GM18909 (cell line): ENCODE data around the gene IRX2.

Experiments
- ATAC-seq: cut with Tn5 transposase; IDR thresholded peaks from one replicate; pipeline ENCODE4 v1.9.1; 2021; ENCODE audit warnings: mild to moderate bottlenecking; ENCODE audit not compliant: unreplicated experiment, poor library complexity

IRX2 gene

GRCh38 chr5:2756211-2757152 lies 5.0 kb upstream of the IRX2 start:
- ATAC-seq = no peak

- no peak for ATAC-seq
Observed at GRCh38 chr5:2755681-2756171, 4.2 kb upstream of the IRX2 start.

GRCh38 chr5:2755076-2755680 lies 3.7 kb upstream of the IRX2 start:
- no peak for ATAC-seq

- no peak for ATAC-seq
Observed at GRCh38 chr5:2754581-2755075, 3.2 kb upstream of the IRX2 start.

GRCh38 chr5:2753452-2754420 lies 2.3 kb upstream of the IRX2 start:
- ATAC-seq = no peak

GRCh38 chr5:2752821-2753439 lies 1.5 kb upstream of the IRX2 start:
- ATAC-seq = no peak

GRCh38 chr5:2752059-2752820 lies 763 bp upstream of the IRX2 start:
- ATAC-seq = no peak

- no peak for ATAC-seq
Observed at GRCh38 chr5:2750758-2751464, 566 bp downstream of the IRX2 start.

GRCh38 chr5:2750026-2750757 lies 1.3 kb downstream of the IRX2 start:
- ATAC-seq = no peak

GRCh38 chr5:2749514-2750025 lies 1.9 kb downstream of the IRX2 start:
- ATAC-seq = no peak

GRCh38 chr5:2748861-2749513 lies 2.5 kb downstream of the IRX2 start:
- ATAC-seq = no peak

GRCh38 chr5:2748179-2748860 lies 3.2 kb downstream of the IRX2 start:
- no peak for ATAC-seq

- no peak for ATAC-seq
Observed at GRCh38 chr5:2747363-2748162, 3.9 kb downstream of the IRX2 start.

- ATAC-seq = no peak
Observed at GRCh38 chr5:2746561-2747032, 4.9 kb downstream of the IRX2 start.

GRCh38 chr5:2744485-2744884 lies 7.0 kb downstream of the IRX2 start:
- ATAC-seq = no peak
